WTC11 (cell line): ENCODE data around the gene BMPR2. TPM values are rescaled to one million over a fixed set of nuclear protein-coding genes. Genes with fewer than 3 reads are reported as not detected.

ENCODE experiments used
- ATAC-seq: fragments of 200-7000 bp; cut with Tn5 transposase; 2 replicates; pipeline ENCODE4 v1.10.0; 2021; ENCODE audit warnings: mild to moderate bottlenecking, moderate library complexity
- CTCF ChIA-PET: fragments of 300-600 bp; sonication (Branson Sonifier 250); formaldehyde crosslinking; loops from one replicate; lab custom pipeline; 2021; ENCODE audit warnings: antibody characterized with exemption; lab: Charles Lee
- POLR2A ChIA-PET: fragments of 350-600 bp; sonication (Branson Sonifier 250); formaldehyde crosslinking; loops from one replicate; lab custom pipeline; 2021; ENCODE audit warnings: antibody characterized with exemption; lab: Charles Lee
- DNase-seq: peaks from one replicate; pipeline ENCODE4 v3.0.0; 2021; ENCODE audit warnings: low spot score
- H3K27ac Mint-ChIP-seq: 2 replicates; pipeline ENCODE4 v1.8.0; 2021; ENCODE audit warnings: mixed read lengths
- H3K27me3 Mint-ChIP-seq: 2 replicates; pipeline ENCODE4 v1.8.0; 2021; ENCODE audit warnings: low read depth, mild to moderate bottlenecking, moderate library complexity, mixed read lengths
- H3K36me3 Mint-ChIP-seq: 2 replicates; pipeline ENCODE4 v1.8.0; 2021; ENCODE audit warnings: mixed read lengths
- H3K4me1 Mint-ChIP-seq: 2 replicates; pipeline ENCODE4 v1.8.0; 2022; ENCODE audit warnings: mixed read lengths
- H3K4me3 Mint-ChIP-seq: 2 replicates; pipeline ENCODE4 v1.8.0; 2021; ENCODE audit warnings: mild to moderate bottlenecking, moderate library complexity, mixed read lengths
- H3K9me3 Mint-ChIP-seq: 2 replicates; pipeline ENCODE4 v1.8.0; 2021; ENCODE audit warnings: mixed read lengths
- CBFB ChIP-seq: sonication (generic); formaldehyde crosslinking; IDR thresholded peaks from 2 replicates; pipeline ENCODE4 v1.8.1; 2022; ENCODE audit warnings: mild to moderate bottlenecking, low read depth, missing genetic modification reagents
- ESRRA ChIP-seq: sonication (generic); formaldehyde crosslinking; IDR thresholded peaks from 2 replicates; pipeline ENCODE4 v1.8.1; 2022; ENCODE audit warnings: mild to moderate bottlenecking, missing genetic modification reagents, borderline replicate concordance
- FOXJ3 ChIP-seq: sonication (generic); formaldehyde crosslinking; IDR thresholded peaks from 2 replicates; pipeline ENCODE4 v1.9.0; 2021; ENCODE audit warnings: missing genetic modification reagents, mild to moderate bottlenecking, borderline replicate concordance
- JAZF1 ChIP-seq: fragments of 250-450 bp; sonication (Bioruptor Pico); IDR thresholded peaks from 2 replicates; pipeline ENCODE4 v1.9.0; 2021; ENCODE audit warnings: moderate library complexity, mild to moderate bottlenecking, inconsistent platforms
- NFATC4 ChIP-seq: fragments of 250-450 bp; sonication (Bioruptor Pico); IDR thresholded peaks from 2 replicates; pipeline ENCODE4 v1.9.0; 2021; ENCODE audit warnings: mild to moderate bottlenecking
- NFYB ChIP-seq: sonication (generic); formaldehyde crosslinking; conservative IDR thresholded peaks from 2 replicates; pipeline ENCODE4 v1.8.0; 2022; ENCODE audit warnings: low read depth, missing genetic modification reagents
- OVOL2 ChIP-seq: fragments of 250-450 bp; sonication (Bioruptor Pico); IDR thresholded peaks from 2 replicates; pipeline ENCODE4 v1.9.0; 2021; ENCODE audit warnings: mild to moderate bottlenecking, borderline replicate concordance
- SOX15 ChIP-seq: fragments of 250-450 bp; sonication (Bioruptor Pico); IDR thresholded peaks from 2 replicates; pipeline ENCODE4 v1.9.0; 2021; ENCODE audit warnings: mild to moderate bottlenecking
- SP1 ChIP-seq: sonication (generic); formaldehyde crosslinking; conservative IDR thresholded peaks from 2 replicates; pipeline ENCODE4 v1.8.1; 2022; ENCODE audit warnings: missing genetic modification reagents
- TEAD1 ChIP-seq: sonication (generic); formaldehyde crosslinking; IDR thresholded peaks from 2 replicates; pipeline ENCODE4 v1.8.0; 2022; ENCODE audit warnings: mild to moderate bottlenecking, missing genetic modification reagents
- TEAD4 ChIP-seq: sonication (generic); formaldehyde crosslinking; IDR thresholded peaks from 2 replicates; pipeline ENCODE4 v1.8.0; 2022; ENCODE audit warnings: mild to moderate bottlenecking, missing genetic modification reagents
- ZBTB21 ChIP-seq: sonication (generic); formaldehyde crosslinking; IDR thresholded peaks from 2 replicates; pipeline ENCODE4 v1.8.1; 2023; ENCODE audit warnings: mild to moderate bottlenecking, missing genetic modification reagents, borderline replicate concordance
- ZNF121 ChIP-seq: sonication (generic); formaldehyde crosslinking; IDR thresholded peaks from 2 replicates; pipeline ENCODE4 v1.8.0; 2023; ENCODE audit warnings: missing genetic modification reagents
- total RNA-seq: library from RNA; stranded (reverse); gene quantifications from 3 replicates; pipeline ENCODE4 v1.2.3, GENCODE V29; 2021
- TF ChIP-seq, protein P1 (sequence below): sonication (generic); formaldehyde crosslinking; IDR thresholded peaks from 2 replicates; pipeline ENCODE4 v1.8.1; 2022; ENCODE audit warnings: mild to moderate bottlenecking, moderate library complexity, missing genetic modification reagents
- TF ChIP-seq, protein P2 (sequence below): sonication (generic); formaldehyde crosslinking; IDR thresholded peaks from 2 replicates; pipeline ENCODE4 v1.8.0; 2022; ENCODE audit warnings: missing genetic modification reagents
- TF ChIP-seq, protein P3 (sequence below): fragments of 250-450 bp; sonication (Bioruptor Pico); IDR thresholded peaks from 2 replicates; pipeline ENCODE4 v2.1.2; 2022; ENCODE audit warnings: mild to moderate bottlenecking, moderate library complexity
- TF ChIP-seq, protein P4 (sequence below): sonication (generic); formaldehyde crosslinking; IDR thresholded peaks from 2 replicates; pipeline ENCODE4 v1.8.1; 2022; ENCODE audit warnings: low read depth, missing genetic modification reagents, borderline replicate concordance
- TF ChIP-seq, protein P5 (sequence below): sonication (generic); formaldehyde crosslinking; IDR thresholded peaks from 2 replicates; pipeline ENCODE4 v1.8.0; 2022; ENCODE audit warnings: mild to moderate bottlenecking, missing genetic modification reagents
- TF ChIP-seq, protein P6 (sequence below): sonication (generic); formaldehyde crosslinking; IDR thresholded peaks from 2 replicates; pipeline ENCODE4 v1.8.0; 2023; ENCODE audit warnings: missing genetic modification reagents, mild to moderate bottlenecking, borderline replicate concordance

BMPR2 gene
- total RNA-seq, 1 experiment from 2014 or later = 22.1 TPM

DNA sequence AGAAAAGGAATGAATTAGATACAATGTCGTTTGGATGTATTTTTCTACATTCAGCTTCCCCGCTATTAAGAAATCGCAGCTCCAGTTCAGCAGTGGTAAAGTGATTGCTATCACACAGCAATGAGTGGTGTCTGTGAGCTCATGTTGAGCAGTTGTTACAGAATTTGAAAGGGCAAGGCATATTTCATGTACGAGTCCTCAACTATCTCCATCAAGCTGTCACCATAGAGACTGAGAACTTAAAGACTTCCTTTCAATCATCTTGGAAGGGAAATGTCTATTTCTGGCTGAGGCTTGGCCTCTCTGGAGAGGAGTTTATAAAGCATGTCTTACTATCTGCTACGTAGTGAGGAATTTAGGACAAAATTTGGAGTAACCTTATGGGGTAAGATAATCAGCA is 234.3 kb downstream of the BMPR2 start:
- Mint-ChIP-seq H3K27me3 (no peaks in the 10 kb centered on the region), H3K4me3 (no peak overlapping the region), H3K27ac (no peak overlapping the region), H3K9me3 (no peaks in the 10 kb centered on the region), H3K36me3 (no peaks in the 10 kb centered on the region), H3K4me1 (no peaks in the 10 kb centered on the region; the same call in 1 of the 2 replicates)
- TF ChIP-seq SP1 = no peak
- no peak for TF ChIP-seq ZNF121 (CRISPR knock-in tag)
- TF ChIP-seq, protein P1, sequence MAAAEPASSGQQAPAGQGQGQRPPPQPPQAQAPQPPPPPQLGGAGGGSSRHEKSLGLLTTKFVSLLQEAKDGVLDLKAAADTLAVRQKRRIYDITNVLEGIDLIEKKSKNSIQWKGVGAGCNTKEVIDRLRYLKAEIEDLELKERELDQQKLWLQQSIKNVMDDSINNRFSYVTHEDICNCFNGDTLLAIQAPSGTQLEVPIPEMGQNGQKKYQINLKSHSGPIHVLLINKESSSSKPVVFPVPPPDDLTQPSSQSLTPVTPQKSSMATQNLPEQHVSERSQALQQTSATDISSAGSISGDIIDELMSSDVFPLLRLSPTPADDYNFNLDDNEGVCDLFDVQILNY (CRISPR knock-in tag) = no peak
- no peak for TF ChIP-seq TEAD1 (CRISPR knock-in tag)
- TF ChIP-seq, protein P2, sequence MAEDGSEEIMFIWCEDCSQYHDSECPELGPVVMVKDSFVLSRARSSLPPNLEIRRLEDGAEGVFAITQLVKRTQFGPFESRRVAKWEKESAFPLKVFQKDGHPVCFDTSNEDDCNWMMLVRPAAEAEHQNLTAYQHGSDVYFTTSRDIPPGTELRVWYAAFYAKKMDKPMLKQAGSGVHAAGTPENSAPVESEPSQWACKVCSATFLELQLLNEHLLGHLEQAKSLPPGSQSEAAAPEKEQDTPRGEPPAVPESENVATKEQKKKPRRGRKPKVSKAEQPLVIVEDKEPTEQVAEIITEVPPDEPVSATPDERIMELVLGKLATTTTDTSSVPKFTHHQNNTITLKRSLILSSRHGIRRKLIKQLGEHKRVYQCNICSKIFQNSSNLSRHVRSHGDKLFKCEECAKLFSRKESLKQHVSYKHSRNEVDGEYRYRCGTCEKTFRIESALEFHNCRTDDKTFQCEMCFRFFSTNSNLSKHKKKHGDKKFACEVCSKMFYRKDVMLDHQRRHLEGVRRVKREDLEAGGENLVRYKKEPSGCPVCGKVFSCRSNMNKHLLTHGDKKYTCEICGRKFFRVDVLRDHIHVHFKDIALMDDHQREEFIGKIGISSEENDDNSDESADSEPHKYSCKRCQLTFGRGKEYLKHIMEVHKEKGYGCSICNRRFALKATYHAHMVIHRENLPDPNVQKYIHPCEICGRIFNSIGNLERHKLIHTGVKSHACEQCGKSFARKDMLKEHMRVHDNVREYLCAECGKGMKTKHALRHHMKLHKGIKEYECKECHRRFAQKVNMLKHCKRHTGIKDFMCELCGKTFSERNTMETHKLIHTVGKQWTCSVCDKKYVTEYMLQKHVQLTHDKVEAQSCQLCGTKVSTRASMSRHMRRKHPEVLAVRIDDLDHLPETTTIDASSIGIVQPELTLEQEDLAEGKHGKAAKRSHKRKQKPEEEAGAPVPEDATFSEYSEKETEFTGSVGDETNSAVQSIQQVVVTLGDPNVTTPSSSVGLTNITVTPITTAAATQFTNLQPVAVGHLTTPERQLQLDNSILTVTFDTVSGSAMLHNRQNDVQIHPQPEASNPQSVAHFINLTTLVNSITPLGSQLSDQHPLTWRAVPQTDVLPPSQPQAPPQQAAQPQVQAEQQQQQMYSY (CRISPR knock-in tag) = no peak
- TF ChIP-seq, protein P3, sequence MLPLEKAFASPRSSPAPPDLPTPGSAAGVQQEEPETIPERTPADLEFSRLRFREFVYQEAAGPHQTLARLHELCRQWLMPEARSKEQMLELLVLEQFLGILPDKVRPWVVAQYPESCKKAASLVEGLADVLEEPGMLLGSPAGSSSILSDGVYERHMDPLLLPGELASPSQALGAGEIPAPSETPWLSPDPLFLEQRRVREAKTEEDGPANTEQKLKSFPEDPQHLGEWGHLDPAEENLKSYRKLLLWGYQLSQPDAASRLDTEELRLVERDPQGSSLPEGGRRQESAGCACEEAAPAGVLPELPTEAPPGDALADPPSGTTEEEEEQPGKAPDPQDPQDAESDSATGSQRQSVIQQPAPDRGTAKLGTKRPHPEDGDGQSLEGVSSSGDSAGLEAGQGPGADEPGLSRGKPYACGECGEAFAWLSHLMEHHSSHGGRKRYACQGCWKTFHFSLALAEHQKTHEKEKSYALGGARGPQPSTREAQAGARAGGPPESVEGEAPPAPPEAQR (CRISPR knock-in tag) = no peak
- no peak for TF ChIP-seq TEAD4
- no peak for TF ChIP-seq ESRRA (CRISPR knock-in tag)
- TF ChIP-seq, protein P4, sequence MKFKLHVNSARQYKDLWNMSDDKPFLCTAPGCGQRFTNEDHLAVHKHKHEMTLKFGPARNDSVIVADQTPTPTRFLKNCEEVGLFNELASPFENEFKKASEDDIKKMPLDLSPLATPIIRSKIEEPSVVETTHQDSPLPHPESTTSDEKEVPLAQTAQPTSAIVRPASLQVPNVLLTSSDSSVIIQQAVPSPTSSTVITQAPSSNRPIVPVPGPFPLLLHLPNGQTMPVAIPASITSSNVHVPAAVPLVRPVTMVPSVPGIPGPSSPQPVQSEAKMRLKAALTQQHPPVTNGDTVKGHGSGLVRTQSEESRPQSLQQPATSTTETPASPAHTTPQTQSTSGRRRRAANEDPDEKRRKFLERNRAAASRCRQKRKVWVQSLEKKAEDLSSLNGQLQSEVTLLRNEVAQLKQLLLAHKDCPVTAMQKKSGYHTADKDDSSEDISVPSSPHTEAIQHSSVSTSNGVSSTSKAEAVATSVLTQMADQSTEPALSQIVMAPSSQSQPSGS (CRISPR knock-in tag) = no peak
- TF ChIP-seq NFYB (CRISPR knock-in tag) = no peak
- ChIA-PET POLR2A (interaction anchor here (0.9 to 1.0 kb wide), 2 partner anchors 12 to 15 kb away, joined by 3 read pairs; no protein-coding TSS in a partner anchor), CTCF (interaction anchor here (1.6 kb wide), 1 partner anchor 22 kb away, joined by 7 read pairs; no protein-coding TSS in a partner anchor)
- DNase-seq (no peak), ATAC-seq (no peak)

DNA sequence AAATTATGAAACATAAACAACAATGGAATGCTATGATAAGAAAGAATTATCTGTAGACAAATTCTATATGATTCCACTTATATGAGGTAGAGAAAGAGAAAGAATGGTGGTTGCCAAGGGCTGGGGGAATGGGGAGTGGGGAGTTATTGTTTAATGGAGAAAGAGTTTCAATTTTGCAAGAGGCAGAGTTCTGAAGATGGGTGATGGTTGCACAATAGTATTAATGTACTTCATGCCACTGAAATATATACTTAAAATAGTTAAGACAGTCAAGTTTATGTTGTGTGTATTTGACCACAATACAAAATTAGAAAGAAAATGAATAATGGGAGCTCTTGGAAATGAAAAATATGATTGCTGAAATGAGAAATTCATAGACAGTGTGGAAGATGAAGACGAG is 236.0 kb downstream of the BMPR2 start:
- POLR2A ChIA-PET = no interaction called here
- Mint-ChIP-seq H3K9me3 (no peaks in the 10 kb centered on the region), H3K4me3 (no peak overlapping the region), H3K4me1 (no peaks in the 10 kb centered on the region; the same call in 1 of the 2 replicates), H3K27me3 (no peaks in the 10 kb centered on the region), H3K36me3 (no peaks in the 10 kb centered on the region), H3K27ac (no peak overlapping the region)
- TF ChIP-seq SOX15 (CRISPR knock-in tag) = no peak
- TF ChIP-seq OVOL2 (CRISPR knock-in tag) = no peak
- TF ChIP-seq, protein P5, sequence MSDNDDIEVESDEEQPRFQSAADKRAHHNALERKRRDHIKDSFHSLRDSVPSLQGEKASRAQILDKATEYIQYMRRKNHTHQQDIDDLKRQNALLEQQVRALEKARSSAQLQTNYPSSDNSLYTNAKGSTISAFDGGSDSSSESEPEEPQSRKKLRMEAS = no peak
- no peak for TF ChIP-seq NFYB (CRISPR knock-in tag)
- no peak for TF ChIP-seq NFATC4 (CRISPR knock-in tag)
- no peak for TF ChIP-seq CBFB (CRISPR knock-in tag)
- TF ChIP-seq, protein P6, sequence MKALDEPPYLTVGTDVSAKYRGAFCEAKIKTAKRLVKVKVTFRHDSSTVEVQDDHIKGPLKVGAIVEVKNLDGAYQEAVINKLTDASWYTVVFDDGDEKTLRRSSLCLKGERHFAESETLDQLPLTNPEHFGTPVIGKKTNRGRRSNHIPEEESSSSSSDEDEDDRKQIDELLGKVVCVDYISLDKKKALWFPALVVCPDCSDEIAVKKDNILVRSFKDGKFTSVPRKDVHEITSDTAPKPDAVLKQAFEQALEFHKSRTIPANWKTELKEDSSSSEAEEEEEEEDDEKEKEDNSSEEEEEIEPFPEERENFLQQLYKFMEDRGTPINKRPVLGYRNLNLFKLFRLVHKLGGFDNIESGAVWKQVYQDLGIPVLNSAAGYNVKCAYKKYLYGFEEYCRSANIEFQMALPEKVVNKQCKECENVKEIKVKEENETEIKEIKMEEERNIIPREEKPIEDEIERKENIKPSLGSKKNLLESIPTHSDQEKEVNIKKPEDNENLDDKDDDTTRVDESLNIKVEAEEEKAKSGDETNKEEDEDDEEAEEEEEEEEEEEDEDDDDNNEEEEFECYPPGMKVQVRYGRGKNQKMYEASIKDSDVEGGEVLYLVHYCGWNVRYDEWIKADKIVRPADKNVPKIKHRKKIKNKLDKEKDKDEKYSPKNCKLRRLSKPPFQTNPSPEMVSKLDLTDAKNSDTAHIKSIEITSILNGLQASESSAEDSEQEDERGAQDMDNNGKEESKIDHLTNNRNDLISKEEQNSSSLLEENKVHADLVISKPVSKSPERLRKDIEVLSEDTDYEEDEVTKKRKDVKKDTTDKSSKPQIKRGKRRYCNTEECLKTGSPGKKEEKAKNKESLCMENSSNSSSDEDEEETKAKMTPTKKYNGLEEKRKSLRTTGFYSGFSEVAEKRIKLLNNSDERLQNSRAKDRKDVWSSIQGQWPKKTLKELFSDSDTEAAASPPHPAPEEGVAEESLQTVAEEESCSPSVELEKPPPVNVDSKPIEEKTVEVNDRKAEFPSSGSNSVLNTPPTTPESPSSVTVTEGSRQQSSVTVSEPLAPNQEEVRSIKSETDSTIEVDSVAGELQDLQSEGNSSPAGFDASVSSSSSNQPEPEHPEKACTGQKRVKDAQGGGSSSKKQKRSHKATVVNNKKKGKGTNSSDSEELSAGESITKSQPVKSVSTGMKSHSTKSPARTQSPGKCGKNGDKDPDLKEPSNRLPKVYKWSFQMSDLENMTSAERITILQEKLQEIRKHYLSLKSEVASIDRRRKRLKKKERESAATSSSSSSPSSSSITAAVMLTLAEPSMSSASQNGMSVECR (CRISPR knock-in tag) = no peak
- TF ChIP-seq FOXJ3 = no peak
- TF ChIP-seq ZBTB21 (CRISPR knock-in tag) = no peak
- TF ChIP-seq JAZF1 (CRISPR knock-in tag) = no peak
- ATAC-seq (no peak), DNase-seq (no peak)
- CTCF ChIA-PET = no interaction called here
